GM21390 (cell line): ENCODE measurements around the gene BRD7.
A peak's percentile ranks its signal among the peaks of the same experiment; 100 is the strongest.
"Not testable (repeated sequence)": the region's sequence is repeated elsewhere in the genome, so short reads cannot be mapped to it uniquely, and the experiment has no call there.

Experiments
- ATAC-seq: cut with Tn5 transposase; IDR thresholded peaks from one replicate; pipeline ENCODE4 v1.9.1; 2021; ENCODE audit not compliant: unreplicated experiment

The BRD7 gene

DNA sequence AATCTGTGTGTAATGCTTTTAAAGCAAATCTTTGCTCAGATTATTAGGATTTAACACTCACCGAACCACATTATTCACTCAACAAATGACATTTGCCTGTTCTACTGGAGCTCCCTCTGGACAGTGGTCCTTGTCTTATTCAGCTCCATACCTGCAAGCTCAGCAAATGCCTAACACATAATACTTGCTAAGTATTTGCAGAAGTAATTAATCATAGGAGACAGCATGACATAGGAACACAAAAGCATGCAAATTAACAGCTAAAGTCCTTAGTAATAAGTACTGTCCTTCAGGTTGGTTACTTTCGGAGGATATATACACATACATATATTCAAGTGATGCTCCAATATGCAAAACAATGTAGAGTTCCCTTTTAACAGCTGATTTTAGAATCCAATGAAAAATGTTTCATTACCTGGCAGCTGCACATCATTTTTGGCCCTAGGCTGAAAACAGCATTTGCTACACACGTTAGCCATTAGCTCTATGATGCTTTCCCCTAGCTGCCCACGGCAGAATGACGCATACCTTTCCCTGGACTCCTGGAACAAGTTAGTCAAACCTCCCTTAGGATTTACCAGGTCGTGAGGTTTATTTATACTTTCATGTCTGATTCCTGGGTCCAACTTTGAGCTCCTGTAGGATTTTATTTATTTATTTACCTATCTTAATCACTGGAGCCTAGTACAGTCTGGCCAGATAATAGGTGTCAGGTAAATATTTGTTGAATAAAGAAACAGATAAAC, 8.6 kb downstream of the BRD7 start:
- ATAC-seq = no peak

DNA sequence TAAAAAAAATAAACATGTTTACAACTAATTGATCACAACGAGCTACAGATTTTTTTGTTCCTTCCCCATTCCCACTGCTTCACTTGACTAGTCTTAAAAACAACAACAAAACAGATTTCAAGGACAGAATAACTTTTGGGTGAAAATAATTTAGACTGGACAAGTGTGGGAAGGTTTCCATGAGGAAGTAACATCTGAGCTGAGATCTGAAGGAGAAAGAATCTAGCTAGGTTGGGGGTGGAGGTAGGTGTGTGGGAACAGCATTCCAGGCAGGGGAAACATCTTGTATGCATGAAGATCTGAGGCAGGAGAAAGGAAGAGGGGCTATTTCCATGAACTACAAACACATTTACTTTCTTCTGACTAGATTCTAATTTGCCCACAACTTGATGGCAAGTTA, 9.2 kb downstream of the BRD7 start:
- ATAC-seq = no peak

DNA sequence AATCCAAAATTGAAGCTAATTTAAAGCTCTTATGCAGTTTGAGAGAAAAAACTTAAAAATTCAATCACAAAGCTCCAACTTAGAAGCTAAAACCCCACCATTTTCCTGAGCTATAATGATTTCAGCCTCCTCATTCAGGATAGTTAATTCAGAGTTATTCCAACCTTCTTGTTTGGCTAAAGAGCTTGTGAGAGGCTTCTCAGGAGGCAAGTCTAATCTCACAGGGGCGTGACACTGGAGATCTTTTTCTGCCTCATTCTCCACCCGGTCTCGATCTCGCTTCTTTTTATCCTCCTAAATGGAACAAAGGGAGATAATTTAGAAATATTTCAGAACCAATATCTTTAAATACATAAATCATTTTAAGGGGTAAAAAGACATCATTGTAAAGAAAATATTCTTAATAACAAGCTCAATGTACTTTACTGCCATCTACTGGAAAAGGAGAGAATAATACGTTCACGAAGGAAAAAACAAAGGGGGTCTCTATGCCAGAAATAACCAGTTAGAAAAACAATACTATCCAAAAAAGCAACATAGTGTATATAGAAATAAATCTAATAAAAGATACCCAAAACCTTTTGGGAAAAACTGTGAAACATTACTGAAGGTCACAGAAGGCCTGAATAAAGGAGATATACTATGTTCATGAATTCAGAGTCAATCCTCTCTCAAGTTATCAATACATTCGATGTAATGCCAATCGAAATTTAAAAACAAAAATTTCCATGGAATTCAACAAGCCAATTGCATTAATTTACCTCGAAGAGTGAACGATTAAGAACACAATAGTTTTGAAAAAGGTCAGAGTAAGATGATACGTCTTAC, 13.9 kb downstream of the BRD7 start:
- ATAC-seq = no peak

DNA sequence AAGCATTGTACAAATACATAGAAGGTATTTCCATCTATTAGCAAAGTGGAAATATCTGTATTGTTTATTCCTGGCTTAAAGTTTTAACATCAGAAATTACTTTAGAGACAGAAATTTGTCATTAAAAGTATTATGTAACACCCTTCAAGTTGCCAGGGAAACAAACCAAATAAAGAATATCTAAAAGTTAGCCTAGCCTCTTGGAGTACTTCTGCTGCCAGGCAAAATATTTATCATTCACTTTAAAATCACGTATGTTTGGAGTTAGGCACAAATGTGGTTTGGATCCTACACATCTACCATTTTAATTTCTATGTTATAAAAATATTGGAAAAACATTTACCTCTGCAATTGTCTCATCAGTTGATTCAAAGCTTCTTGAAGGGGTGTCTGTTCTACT, 14.7 kb downstream of the BRD7 start:
- ATAC-seq = no peak

DNA sequence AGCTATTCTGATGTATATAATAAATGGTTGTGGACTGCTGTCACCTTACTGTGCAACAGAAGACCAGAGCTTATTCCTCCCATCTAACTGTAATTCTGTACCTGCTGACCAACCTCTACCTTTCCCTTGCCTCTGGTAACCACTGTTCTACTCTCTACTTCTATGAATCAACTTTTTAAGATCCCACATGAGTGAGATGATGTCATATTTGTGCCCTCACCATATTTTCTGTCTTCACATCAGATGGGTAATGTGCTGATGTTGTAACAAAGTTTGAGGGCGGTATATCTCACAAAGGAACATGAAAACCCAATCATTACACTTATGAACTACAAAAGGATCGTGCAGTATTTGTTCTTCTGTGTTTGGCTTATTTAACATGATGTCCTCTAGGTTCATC, 16.8 kb downstream of the BRD7 start:
- no peak for ATAC-seq

DNA sequence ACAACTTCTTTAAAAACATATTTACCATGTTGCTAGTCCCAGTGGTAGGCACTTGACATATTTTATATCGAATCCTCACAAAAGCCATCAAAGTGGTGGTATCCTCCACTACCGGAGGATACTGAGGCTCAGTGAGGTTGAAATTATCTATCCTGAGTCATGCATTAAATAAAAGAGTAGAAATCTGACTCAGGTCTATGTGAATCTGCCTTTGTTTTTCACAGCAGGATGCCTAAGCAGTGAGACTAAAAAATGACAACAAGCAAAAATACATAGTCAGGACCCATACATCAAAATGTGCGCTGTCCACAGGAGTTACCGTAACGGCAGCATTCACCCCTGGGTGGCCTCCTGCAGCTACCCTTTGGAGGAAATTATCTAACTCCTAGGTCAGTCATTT, 17.7 kb downstream of the BRD7 start:
- ATAC-seq = no peak

DNA sequence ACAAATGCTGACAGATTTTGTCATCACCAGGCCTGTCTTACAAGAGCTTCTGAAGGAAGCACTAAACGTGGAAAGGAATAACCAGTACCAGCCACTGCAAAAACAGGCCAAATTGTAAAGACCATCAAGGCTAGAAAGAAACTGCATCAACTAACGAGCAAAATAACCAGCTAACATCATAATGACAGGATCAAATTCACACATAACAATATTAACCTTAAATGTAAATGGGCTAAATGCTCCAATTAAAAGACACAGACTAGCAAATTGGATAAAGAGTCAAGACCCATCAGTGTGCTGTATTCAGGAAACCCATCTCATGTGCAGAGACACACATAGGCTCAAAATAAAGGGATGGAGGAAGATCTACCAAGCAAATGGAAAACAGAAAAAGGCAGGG, 23.6 kb downstream of the BRD7 start:
- not testable (repeated sequence) for ATAC-seq

DNA sequence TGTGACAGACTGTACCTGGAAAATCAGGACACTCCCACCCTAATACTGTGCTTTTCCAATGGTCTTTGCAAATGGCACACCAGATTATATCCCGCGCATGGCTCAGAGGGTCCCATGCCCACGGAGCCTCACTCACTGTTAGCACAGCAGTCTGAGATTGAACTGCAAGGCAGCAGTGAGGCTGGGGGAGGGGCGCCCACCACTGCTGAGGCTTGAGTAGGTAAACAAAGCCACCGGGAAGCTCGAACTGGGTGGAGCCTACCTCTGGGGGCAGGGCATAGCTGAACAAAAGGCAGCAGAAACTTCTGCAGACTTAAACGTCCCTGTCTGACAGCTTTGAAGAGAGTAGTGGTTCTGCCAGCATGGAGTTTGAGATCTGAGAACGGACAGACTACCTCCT, 25.2 kb downstream of the BRD7 start:
- not testable (repeated sequence) for ATAC-seq

DNA sequence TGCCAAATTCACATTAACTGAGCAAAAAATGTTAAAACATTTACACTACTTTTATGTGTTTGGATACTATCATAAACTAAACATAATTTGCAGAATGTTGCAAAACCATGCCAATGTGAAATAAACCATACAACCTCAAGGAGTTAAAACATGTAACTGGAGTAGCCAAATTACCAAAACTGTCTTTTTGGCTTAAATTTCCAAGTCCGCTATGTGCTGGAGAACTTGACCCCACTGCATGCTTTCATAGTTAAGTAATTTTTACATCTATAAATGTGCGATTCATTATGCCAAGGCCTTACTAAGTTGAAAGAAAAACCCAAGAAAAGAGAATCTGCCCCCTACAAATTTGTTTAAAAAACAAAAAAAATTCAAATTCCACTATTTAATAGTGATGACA, 28.2 kb downstream of the BRD7 start:
- no peak for ATAC-seq

DNA sequence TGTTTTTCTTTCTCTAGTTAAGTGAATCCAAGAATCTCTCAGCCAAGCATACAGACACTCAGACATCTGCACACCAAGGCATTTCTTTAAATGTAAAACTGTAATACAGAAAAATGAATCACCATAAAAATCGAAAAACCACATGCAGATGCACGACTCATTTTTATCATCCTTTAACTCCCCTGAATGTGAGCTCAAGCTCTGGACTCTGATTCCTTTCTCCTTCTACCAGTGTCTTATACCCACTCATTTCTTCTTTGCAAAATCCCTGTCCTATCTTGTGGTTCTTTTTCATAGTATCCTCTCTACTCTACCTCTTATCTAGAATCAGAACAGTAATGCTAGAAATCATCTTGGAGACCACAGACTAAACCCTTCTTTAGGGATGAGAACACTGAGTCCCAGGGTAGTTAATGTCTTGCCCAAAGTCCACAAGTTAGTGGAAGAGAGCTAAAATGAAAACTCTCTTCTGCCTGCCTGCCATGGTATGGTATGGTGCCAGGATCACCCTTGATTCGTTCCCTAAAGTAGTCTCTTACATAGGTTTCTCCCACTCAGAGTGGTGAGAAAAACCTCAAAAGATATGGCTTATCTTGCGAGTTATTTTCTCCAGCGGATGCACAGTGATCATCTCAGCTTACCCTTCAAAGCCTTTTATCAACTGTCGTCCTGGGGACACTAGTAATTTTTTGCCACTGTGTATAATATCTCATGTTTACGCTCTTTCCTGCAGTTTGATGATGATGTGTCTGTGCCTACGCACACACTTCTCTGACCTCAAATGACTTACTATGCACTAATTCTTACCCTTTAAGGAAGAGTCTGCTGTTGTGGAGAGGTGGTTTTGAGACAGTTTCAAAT, 30.2 kb downstream of the BRD7 start:
- ATAC-seq = no peak

DNA sequence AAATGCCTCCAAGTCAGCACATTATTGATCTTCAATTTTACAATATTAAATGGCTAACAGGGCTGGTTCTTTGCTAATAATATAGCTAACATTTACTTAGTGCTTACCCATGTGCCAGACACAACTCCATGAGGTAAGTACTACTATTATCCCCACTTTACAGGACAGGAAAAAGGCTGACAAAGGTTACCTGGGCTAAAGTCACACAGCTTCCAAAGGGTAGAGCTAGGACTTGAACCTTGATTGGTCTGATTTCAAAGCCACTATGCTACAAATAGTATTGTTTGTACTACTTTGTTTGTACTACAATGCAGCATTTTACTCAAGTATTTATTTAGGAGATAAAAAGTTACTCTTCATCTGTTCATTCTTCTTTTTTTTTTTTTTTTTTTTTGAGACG, 31.9 kb downstream of the BRD7 start:
- ATAC-seq = no peak

DNA sequence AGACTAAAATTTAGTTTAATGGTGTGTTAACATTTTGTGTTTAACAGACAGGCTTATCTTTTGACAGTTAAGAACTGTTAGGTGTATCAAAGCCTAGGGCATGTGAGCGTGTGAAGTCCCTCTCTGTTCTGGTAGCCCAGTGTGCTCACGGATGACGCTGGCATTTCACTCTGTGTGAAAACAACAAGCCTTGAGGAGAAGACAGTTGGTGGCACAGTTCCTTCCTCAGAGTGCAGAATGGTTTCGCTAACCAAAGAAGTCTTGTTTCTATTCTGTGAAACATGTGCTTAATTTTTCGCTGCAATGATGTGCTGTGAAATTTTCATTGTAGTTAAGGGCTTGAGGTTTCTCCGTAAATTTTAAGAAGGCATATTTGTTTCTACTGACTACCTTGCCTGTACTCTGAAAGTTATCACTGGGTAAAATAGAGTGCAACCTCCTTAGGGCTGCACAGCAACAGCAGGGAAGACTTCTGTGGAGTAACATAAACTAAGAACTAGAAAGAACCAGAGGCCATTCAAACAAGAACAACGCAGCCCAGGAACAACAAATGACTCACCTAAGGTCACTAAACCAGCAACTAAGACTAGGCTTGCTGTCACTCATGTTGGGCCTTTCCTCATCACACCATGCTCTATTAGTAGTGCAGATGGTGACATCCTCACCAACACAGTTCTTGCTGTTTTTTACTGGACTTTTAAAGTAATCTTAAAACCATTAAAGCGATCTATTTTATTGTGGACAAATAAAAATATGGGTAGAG, 33.4 kb downstream of the BRD7 start:
- peak; percentile 75 for ATAC-seq

DNA sequence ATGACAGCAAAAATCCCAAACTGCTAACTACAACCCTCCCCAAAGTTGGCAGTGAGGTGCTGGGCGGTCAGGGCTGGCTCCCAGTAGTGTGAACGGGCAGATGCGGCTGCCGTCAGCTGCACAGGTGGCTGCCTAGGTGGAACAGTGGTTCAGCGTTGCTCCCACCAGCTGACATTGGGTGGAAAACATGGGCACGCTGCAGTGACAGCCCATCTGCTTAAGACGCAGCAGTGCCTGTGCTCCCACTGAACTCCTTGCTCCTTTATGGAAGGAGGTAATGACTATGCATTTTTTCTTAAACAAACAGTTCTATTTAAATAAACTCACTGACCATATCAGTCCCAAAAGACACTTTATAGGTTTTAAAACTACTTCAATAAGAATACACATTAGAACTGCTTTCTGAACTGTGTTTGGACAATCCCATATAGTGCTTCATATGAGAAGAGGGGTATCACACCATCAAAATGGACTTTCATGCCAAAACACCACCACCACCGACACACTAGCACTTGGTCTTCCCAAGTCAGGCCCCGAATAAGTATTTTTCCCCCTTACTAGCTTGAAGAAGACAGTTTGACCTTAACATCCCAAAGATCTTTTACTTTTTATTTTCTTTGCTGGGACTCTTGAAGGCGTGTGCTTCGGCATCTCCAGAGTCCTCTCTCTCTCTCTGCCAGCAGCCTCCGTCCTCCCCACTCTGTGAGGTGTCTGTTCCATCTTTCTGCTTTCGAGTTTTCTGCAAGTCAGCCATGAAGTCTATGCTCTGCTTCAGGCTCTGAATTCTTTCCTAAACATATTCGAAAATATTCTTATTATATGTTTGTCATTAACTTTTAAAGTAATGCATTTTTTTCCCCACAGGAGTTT, 34.4 kb downstream of the BRD7 start:
- no peak for ATAC-seq

DNA sequence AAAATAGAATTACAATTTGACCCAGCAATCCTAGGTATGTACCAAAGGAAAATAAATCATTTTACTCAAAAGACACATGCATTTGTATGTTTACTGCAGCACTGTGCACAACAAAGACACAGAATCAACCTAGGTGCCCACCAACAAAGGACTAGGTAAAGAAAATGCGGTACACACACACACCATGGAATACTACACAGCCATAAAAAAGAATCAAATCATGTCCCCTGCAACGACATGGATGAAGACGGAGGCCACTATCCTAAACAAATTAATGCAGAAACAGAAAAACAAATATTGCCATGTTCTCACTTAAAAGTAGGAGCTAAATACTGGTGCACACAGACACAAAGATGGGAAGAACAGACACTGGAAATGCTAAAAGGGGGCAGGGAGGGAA, 36.2 kb downstream of the BRD7 start:
- ATAC-seq = no peak

DNA sequence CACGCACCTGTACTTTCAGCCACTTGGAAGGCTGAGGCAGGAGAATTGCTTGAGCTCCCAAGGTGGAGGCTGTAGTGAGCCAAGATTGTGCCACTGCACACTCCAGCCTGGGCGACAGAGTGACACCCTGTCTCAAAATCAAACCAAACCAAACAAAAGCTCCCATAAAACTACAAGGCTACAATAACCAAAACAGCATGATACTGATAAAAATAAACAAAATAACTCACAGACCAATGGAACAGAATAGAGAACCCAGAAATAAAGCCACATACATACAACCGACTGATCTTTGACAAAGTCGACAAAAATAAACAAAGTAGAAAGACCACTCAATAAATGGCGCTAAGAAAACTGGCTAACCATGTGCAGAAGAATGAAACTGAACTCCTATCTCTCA, 37.2 kb downstream of the BRD7 start:
- ATAC-seq = no peak

DNA sequence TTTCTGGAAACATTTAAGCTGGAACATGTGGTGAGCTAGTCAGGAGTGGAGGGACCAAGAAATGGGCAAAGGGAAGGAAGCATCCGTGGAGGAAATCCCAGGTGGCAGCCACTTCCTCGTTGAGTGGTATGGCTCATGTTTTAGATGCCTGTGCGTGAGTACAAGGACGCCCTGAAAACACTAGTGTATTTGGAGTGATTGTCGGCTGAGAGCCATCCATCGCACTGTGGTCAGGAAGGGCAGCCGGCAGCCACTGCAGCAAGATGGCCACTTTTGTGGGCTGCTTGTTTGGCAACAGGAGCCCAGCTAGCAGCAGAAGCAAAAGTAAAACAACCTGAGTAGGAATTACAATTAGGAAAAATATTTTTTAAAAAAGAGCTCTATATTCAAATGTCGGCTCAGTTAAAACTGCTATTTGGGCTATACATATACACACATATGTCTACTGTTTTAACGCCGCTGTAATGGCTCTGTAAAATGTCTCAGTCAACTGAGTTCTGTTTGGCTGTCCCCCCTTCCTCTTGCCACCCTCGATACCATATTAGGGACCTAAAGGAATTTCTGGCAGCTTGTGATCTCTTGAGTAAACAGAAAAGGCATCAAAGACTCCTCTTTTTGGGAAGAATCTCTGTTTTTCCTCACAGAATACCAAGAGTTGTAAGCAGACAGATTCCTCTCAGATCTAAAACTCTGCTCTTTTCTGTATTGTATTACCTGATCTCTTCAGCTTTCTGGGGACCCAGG, 39.2 kb downstream of the BRD7 start:
- ATAC-seq = no peak

DNA sequence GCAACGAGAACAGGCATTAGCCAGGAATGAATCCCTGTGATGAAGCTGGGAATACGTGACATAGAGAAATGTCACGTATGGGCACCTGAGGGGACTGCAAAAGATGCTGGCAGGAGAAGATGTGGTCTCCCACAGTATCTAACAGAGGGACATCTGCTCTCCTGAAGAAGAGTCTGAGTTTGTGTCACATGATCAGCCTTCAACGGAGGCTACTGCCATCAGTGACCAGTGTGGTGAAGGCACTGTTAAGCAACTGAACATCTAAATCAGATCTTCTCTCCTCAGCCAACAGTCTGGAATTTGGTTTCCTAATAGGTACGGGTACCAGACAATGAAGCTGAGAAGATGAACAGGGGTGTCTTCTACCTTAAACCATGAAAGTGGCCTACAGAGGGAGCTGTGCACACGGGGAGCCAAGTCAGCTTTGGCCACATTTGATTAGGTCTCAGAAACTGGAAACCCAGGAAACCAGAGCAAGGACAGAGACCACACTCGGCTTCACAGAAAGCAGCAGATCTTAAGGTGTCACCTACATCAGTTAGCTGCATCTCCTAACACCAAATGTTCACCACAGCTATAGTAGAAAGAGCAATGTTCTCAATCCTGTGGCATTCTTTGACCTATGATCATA, 41.8 kb downstream of the BRD7 start:
- ATAC-seq = peak; percentile 53

DNA sequence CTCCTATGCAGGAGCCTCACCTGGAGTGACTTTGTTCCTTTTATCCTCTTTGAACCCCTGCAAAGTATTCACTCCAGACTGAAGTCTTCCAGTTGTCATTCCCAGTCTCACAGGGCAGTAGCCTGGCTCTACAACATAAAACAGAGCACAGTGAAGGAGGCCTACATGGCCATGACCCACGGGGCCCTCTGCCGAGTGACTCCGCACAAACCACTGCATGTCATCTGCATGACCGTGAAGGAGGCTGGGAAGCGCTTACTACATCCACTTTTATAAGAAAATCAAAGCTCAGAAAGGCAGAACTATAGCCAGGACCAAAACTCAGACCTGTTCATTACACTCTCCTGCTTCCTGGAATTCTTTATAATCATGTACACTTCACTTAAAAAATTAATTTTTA, 42.5 kb downstream of the BRD7 start:
- ATAC-seq = no peak

DNA sequence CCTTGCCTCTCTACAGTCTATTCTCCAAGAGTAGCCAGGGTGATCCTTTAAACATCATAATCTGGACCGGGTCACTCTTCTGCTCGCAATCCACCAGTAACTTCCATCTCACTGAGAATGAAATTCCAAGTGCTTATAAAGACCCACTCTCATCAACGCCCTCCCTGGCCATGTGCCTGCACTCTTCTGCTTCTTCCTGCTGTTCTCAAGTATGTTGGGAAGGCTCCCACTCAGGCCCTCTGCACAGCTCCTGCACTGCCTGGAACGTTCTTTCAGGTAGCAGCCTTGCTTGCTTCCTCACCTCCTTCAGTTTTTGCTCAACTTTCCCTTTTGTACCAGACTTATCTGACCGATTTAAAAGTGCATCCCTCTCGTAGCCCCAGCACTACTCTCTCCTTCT, 44.4 kb downstream of the BRD7 start:
- no peak for ATAC-seq
